Ovary (tissue), 9 donors: Measurements from ENCODE around the gene CLEC18A. TPM values are rescaled to one million over a fixed set of nuclear protein-coding genes. Genes with fewer than 3 reads are reported as not detected.

Experiments
- DNase-seq, 5 donors: peaks; one replicate each; pipeline ENCODE4 v3.0.0-alpha.2; 2019 to 2020
- H3K27ac ChIP-seq, 2 donors: fragments of 200-600 bp; one replicate each; pipeline versions ENCODE4 v1.5.1 to v1.8.0; 2019 to 2022
- H3K27me3 ChIP-seq: fragments of 200-600 bp; one replicate; pipeline ENCODE4 v1.8.0; 2022
- H3K36me3 ChIP-seq: fragments of 200-600 bp; sonication (generic); one replicate; pipeline ENCODE4 v1.5.1; 2019
- H3K4me1 ChIP-seq: one replicate; pipeline ENCODE4 v1.8.1; 2013; ENCODE audit warnings: mild to moderate bottlenecking, moderate library complexity; ENCODE audit not compliant: insufficient read depth
- H3K4me3 ChIP-seq: fragments of 200-600 bp; sonication (generic); one replicate; pipeline ENCODE4 v1.5.1; 2017
- H3K9me3 ChIP-seq, 2 donors: fragments of 200-600 bp in 1 of 2; sonication (generic) in 1 of 2; one replicate each; pipeline versions ENCODE4 v1.5.1 to v1.8.1; 2013 to 2019; ENCODE audit warnings: mild to moderate bottlenecking in 1 of 2, moderate library complexity in 1 of 2
- CTCF ChIP-seq, 3 donors: fragments of 450-650 bp in 2 of 3; fragments of 200-600 bp in 1 of 3; IDR thresholded peaks; one replicate each; pipeline versions ENCODE4 v1.5.1 to v1.8.0; 2016 to 2022; ENCODE audit warnings: antibody characterized with exemption in 3 of 3, mild to moderate bottlenecking in 1 of 3
- EP300 ChIP-seq: sonication (generic); formaldehyde crosslinking; IDR thresholded peaks from one replicate; pipeline ENCODE4 v1.6.1; 2017; ENCODE audit warnings: antibody characterized with exemption
- POLR2A ChIP-seq: fragments of 450-650 bp; IDR thresholded peaks from one replicate; pipeline ENCODE4 v1.6.1; 2017; ENCODE audit warnings: antibody characterized with exemption, mild to moderate bottlenecking, moderate library complexity
- WGBS, 3 donors: extraction: QIAGEN DNeasy Blood & Tissue Kit in 1 of 3; methylation state at CpG; one replicate each; pipeline versions ENCODE4 v1.1.5 to v1.1.7; 2013 to 2017; 5-methylcytosine and 5-hydroxymethylcytosine counted together
- intact Hi-C, 4 donors: fragments of 100-400 bp; cut with DNase I; formaldehyde crosslinking; loops; one replicate each; pipeline versions ENCODE4 v1.11.0 to v1.15.1; 2022 to 2023
- polyA plus RNA-seq, 2 donors: library from polyadenylated mRNA; stranded (reverse); fragments of 200-250 nt in 1 of 2; fragments of 350-450 nt in 1 of 2; fragmentation: Illumina TruSeq in 1 of 2; extraction: RNeasy Lipid Tissue Mini Kit (QIAGEN cat#74804) in 1 of 2; gene quantifications; one replicate each; pipeline ENCODE4 v1.2.3, GENCODE V29; 2013 to 2014
- total RNA-seq, 7 donors: library from RNA; depleted of rRNA in 2 of 7; stranded (reverse); fragments of >200 nt in 2 of 7; fragmentation: NEBNext Ultra II Directional in 3 of 7; extraction: Animal tissue kit (Norgen Biotek cat#: 25700) in 3 of 7; gene quantifications; one replicate each; pipeline versions ENCODE4 v1.1.0 to v1.2.4, GENCODE V29; 2016 to 2023
- donor health status: DM: no; HTN: no; CAD: no; lungs with moderate emphysema.
- donor health status: DM: no; HTN: no; CAD: no.
- donor health status: Bipolar disorder and iron deficiency.
- donor health status: DM: yes; HTN: yes; CAD: no.
- donor health status: DM: no; HTN: no; CAD: no.
- donor health status: DM: yes; HTN: yes; CAD: no.

Gene CLEC18A
- total and polyA plus RNA-seq, 9 donors, result 0.12 to 1.5 (median 0.43) TPM; not detected in 1

- no peaks in the 10 kb centered on the region for H3K27me3 ChIP-seq
- no peak overlapping the region for H3K27ac ChIP-seq
- TF ChIP-seq POLR2A (no peak), CTCF (IDR thresholded peaks at IDR 0.05) (no peak), EP300 (no peak)
- intact Hi-C loops, result no loop called here
- no peaks in the 10 kb centered on the region for H3K36me3 ChIP-seq
- WGBS, 3 donors, result 85 to 89% (median 86%) methylated on average over 28 of the region's 28 CpGs
- no peak overlapping the region for H3K4me3 ChIP-seq
- peak in 1 of 5 donors; percentile 27 for DNase-seq
- H3K4me1 ChIP-seq, result no peaks in the 10 kb centered on the region
- H3K9me3 ChIP-seq, result no peaks in the 10 kb centered on the region
These were observed 11.9 kb upstream of the CLEC18A start for GRCh38 chr16:69938981-69939820.

GRCh38 chr16:69939821-69940585 lies 11.1 kb upstream of the CLEC18A start:
- H3K4me3 ChIP-seq, result no peak overlapping the region
- H3K27me3 ChIP-seq, result no peaks in the 10 kb centered on the region
- WGBS, 3 donors, result 87 to 89% (median 89%) methylated on average over 26 of the region's 26 CpGs
- H3K9me3 ChIP-seq, result no peaks in the 10 kb centered on the region
- intact Hi-C loops, result no loop called here
- H3K36me3 ChIP-seq, result no peaks in the 10 kb centered on the region
- no peak for TF ChIP-seq CTCF (IDR thresholded peaks at IDR 0.05)
- TF ChIP-seq EP300, result no peak
- no peak for TF ChIP-seq POLR2A
- no peak overlapping the region for H3K27ac ChIP-seq
- DNase-seq, result peak in 1 of 5 donors; percentile 28
- no peaks in the 10 kb centered on the region for H3K4me1 ChIP-seq

- intact Hi-C loops, result no loop called here
- H3K4me3 ChIP-seq, result no peak overlapping the region
- H3K4me1 ChIP-seq, result no peaks in the 10 kb centered on the region
- H3K36me3 ChIP-seq, result no peaks in the 10 kb centered on the region
- no peak overlapping the region for H3K27ac ChIP-seq
- H3K27me3 ChIP-seq, result no peaks in the 10 kb centered on the region
- 93 to 97% (median 94%) methylated on average over 12 to 13 of the region's 13 CpGs for WGBS, 3 donors
- DNase-seq, result peak in 1 of 5 donors; percentile 29
- no peaks in the 10 kb centered on the region for H3K9me3 ChIP-seq
- TF ChIP-seq CTCF (IDR thresholded peaks at IDR 0.05) (no peak), POLR2A (no peak), EP300 (no peak)
These were observed 10.5 kb upstream of the CLEC18A start for GRCh38 chr16:69940676-69941075.

GRCh38 chr16:69941251-69942098 lies 9.7 kb upstream of the CLEC18A start:
- H3K36me3 ChIP-seq, result no peaks in the 10 kb centered on the region

More at GRCh38 chr16:69941251-69942098, 9.7 kb upstream of the CLEC18A start:
- H3K27me3 ChIP-seq, result no peaks in the 10 kb centered on the region
- TF ChIP-seq EP300 (no peak), CTCF (IDR thresholded peaks at IDR 0.05) (no peak), POLR2A (no peak)
- peak in 1 of 5 donors; percentile 25 for DNase-seq
- H3K9me3 ChIP-seq, result no peaks in the 10 kb centered on the region
- H3K27ac ChIP-seq, result no peak overlapping the region
- no peaks in the 10 kb centered on the region for H3K4me1 ChIP-seq
- intact Hi-C loops, result no loop called here
- no peak overlapping the region for H3K4me3 ChIP-seq
- 81 to 84% (median 82%) methylated on average over 28 of the region's 28 CpGs for WGBS, 3 donors
